HFF-Myc (cell line): Measurements from ENCODE around the gene TRRAP.
A peak's percentile ranks its signal among the peaks of the same experiment; 100 is the strongest.

Experiments
- DNase-seq: peaks from one replicate; pipeline ENCODE4 v3.0.0-alpha.2; 2011; ENCODE audit warnings: low read depth; ENCODE audit errors: extremely low read depth
- H3K4me3 ChIP-seq: replicated peaks from 2 replicates; pipeline ENCODE4 v1.5.1; 2011; ENCODE audit warnings: low read depth, mild to moderate bottlenecking, control low read depth, low read length
- CTCF ChIP-seq: IDR thresholded peaks from 2 replicates; pipeline ENCODE4 v1.5.1; 2012; ENCODE audit warnings: mild to moderate bottlenecking, low read depth, low read length, control low read depth; ENCODE audit errors: missing control alignments

TRRAP gene

GRCh38 chr7:98949336-98950044 is 71.2 kb downstream of the TRRAP start:
- DNase-seq = no peak
- H3K4me3 ChIP-seq = no peak overlapping the region
- TF ChIP-seq CTCF = no peak

- DNase-seq = no peak
- no peak for TF ChIP-seq CTCF
- H3K4me3 ChIP-seq = no peak overlapping the region
Observed at GRCh38 chr7:98955992-98956391, 77.7 kb downstream of the TRRAP start.

GRCh38 chr7:98956469-98956868 is 78.1 kb downstream of the TRRAP start:
- TF ChIP-seq CTCF = no peak
- DNase-seq = peak; percentile 16
- no peak overlapping the region for H3K4me3 ChIP-seq

- H3K4me3 ChIP-seq = no peak overlapping the region
- no peak for TF ChIP-seq CTCF
- peak; percentile 17 for DNase-seq
Observed at GRCh38 chr7:98956937-98957336, 78.6 kb downstream of the TRRAP start.

GRCh38 chr7:98957766-98958165 is 79.4 kb downstream of the TRRAP start:
- DNase-seq = no peak
- no peak for TF ChIP-seq CTCF
- H3K4me3 ChIP-seq = no peak overlapping the region

GRCh38 chr7:98958968-98959367 is 80.6 kb downstream of the TRRAP start:
- TF ChIP-seq CTCF = no peak
- no peak overlapping the region for H3K4me3 ChIP-seq
- DNase-seq = no peak

GRCh38 chr7:98963305-98963704 is 85.0 kb downstream of the TRRAP start:
- TF ChIP-seq CTCF = no peak
- no peak for DNase-seq
- no peak overlapping the region for H3K4me3 ChIP-seq
